CD4-positive, alpha-beta T cell treated with Interleukin-6 for 4 hours (primary cell): ENCODE results near the gene BHLHE40.

Experiments used
- DNase-seq: peaks from one replicate; pipeline ENCODE4 v3.0.0-alpha.2; 2020; ENCODE audit warnings: mixed read lengths

BHLHE40 gene

GRCh38 chr3:5002871-5003247, 23.6 kb downstream of the BHLHE40 start:
- no peak for DNase-seq

GRCh38 chr3:5004319-5005152, 25.3 kb downstream of the BHLHE40 start:
- no peak for DNase-seq

DNA sequence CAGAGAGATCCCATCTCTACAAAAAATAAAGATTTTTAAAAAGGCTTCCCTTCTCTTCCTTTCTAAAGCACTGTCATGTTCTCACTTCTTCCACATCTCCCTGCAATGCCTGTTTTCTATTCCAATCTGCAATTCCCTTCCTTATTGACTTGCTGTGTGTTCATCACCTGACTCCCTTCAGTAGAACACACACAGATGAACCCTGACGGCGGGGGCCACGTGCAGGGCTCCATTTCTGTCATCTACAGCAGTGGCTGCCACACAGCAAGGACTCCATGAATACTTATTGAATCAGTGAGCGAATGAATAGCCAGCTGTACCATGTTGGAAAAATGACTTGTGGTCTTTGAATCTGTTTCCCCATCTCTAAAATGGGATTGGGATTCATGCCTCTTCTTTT, 26.1 kb downstream of the BHLHE40 start:
- no peak for DNase-seq

GRCh38 chr3:5006755-5007202, 27.5 kb downstream of the BHLHE40 start:
- peak; percentile 33 for DNase-seq

DNA sequence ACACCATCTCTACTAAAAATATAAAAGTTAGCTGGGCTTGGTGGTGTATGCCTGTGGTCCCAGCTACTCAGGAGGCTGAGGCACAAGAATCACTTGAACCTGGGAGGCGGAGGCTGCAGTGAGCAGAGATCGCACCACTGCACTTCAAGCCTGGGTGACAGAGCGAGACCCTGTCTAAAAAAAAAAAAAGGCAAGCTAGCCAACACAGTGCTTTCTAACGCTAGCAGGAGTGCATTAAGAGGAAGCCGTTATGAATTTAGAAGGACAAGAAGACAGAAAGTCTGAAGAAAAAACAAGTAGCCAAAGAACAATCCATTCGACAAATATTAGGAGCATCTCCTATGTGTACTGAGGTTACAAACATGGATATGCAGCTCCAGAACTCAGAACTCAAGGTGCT, 28.6 kb downstream of the BHLHE40 start:
- no peak for DNase-seq

DNA sequence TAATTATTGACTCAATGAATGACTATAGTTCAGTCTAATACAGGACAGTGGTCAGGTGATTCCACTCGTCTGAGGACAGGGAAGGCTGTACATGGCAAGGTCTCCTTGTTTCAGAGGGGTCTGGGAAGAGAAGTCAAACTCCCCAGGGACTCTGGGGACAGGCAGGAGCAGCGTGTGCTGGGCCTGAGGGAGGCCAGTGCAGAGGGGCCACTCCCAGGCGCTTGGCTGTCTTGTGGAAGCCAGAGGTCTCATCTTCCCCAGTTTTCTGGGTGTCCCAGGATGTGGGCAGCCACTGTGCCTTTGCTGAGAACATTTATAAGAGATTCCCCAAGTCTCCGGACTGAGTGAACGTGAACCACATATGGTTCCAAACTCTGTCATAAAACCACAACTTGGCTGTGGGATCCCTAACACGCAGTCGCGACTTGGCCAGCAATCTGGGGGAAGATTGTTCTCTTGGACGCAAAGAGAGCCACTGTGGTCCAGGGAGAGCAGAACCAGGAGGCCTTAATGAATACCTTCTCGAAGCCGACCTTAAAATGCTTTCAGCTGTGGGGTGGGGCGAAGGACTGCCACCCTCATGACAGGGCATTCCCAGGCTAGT, 30.4 kb downstream of the BHLHE40 start:
- no peak for DNase-seq

- no peak for DNase-seq
Observed at GRCh38 chr3:5010140-5010539, 30.9 kb downstream of the BHLHE40 start.

GRCh38 chr3:5010706-5011554, 31.7 kb downstream of the BHLHE40 start:
- DNase-seq, result peak; percentile 32

GRCh38 chr3:5011555-5012256, 32.5 kb downstream of the BHLHE40 start:
- DNase-seq, result no peak

- no peak for DNase-seq
Observed at GRCh38 chr3:5012367-5012766, 33.1 kb downstream of the BHLHE40 start.

GRCh38 chr3:5013021-5013906, 34.0 kb downstream of the BHLHE40 start:
- DNase-seq, result no peak

- DNase-seq, result no peak
Observed at GRCh38 chr3:5014391-5014790, 35.2 kb downstream of the BHLHE40 start.

DNA sequence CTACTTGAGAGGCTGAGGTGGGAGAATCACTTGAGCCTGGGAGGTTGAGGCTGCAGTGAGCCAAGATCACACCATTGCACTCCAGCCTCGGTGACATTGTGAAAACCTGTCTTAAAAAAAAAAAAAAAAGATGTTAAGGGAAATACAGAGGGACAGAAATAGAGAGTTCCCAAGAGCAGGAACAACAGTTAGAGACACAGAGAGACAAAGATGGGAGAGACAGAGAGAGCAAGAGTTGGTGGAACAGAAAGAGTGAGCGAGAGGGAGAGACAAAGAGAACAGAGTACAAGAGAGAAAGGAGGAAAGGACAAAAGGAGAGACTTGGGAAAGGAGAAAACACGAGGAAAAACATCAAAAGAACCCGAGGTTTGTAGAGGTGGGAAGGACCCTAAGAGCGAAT, 35.8 kb downstream of the BHLHE40 start:
- DNase-seq, result no peak

GRCh38 chr3:5016211-5017161, 37.2 kb downstream of the BHLHE40 start:
- DNase-seq, result peak; percentile 66

- no peak for DNase-seq
Observed at GRCh38 chr3:5017925-5018531, 38.8 kb downstream of the BHLHE40 start.

GRCh38 chr3:5019411-5020241, 40.4 kb downstream of the BHLHE40 start:
- peak; percentile 92 for DNase-seq

DNA sequence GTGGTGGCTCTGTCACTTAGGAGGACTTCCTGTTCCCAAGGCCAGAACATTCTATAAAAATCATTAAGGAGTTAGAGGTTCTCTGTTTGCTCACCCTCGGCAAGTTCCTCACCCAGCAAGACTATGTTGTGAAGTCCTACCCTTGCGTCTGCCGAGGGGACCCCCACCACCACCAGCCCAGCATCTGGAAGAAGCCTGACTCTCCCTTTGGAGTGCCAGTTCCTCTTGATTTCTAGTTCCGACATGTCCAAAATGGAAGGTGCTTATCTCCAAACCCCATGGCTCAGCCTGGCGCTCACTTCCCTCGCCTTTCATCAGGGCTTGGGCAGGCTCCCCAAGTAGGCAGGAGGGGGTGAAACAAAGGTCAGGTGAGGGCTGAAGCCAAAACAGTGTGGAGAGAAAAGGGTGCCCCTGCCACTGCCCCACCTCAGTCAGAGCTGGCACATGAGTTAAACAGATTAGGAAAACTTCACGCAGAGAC, 41.0 kb downstream of the BHLHE40 start:
- no peak for DNase-seq

DNA sequence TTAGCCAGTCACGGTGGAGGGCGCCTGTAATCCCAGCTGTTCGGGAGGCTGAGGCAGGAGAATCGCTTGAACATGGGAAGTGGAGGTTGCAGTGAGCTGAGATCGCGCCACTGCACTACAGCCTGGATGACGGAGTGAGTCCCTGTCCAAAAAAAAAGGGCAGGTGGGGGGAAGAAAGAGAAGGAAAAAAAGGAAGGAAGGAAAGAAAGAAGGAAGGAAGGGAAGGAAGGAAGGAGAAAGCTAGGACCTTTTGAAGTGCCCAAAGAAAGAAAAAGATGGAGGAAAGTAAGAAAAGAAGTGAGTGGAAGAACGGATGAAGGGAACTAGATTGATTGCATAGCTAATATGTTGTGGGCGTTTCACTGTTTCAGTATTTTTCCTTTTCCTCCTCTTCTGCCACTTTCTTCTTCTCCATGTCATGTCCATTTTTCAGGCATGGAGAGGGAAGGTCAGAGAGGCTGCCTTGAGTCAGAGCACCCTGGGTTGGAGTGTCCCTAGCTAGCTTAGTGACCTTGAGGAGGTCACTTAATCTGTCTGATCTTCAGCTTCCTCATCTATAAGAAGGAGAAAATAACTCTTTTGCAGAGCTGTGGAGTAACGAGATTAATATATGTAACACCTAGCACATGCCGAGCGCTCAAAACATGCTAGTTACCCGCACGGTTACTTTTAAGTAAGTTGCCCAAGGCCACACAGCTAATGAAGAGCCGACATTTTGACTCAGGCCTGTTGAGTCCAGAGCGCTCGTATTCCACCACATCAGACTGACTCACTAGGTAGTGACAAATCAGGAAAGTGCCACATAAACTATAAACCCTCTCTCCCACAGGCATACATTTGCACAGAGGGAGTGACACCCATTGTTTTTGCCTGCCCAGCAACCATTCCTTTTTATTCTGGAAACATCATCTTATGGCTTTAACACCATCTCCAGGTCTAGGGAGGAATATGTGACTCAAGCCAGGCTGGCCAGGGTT, 42.2 kb downstream of the BHLHE40 start:
- DNase-seq, result no peak
